Body of pancreas (tissue), 4 donors: ENCODE results near the gene ZNF423.

Experiments used
- POLR2A ChIP-seq, 3 donors: fragments of 450-650 bp; IDR thresholded peaks; one replicate each; pipeline ENCODE4 v1.6.1; 2016; ENCODE audit warnings: antibody characterized with exemption in 3 of 3, mild to moderate bottlenecking in 2 of 3
- TF ChIP-seq, protein P1 (sequence below), 7 experiments: fragments of 450-650 bp in 4 of 7; fragments of 200-600 bp in 3 of 7; sonication (generic) in 3 of 7; IDR thresholded peaks; one replicate each; pipeline ENCODE4 v1.5.1; 2016 to 2019; ENCODE audit warnings: antibody characterized with exemption in 7 of 7

DNA sequence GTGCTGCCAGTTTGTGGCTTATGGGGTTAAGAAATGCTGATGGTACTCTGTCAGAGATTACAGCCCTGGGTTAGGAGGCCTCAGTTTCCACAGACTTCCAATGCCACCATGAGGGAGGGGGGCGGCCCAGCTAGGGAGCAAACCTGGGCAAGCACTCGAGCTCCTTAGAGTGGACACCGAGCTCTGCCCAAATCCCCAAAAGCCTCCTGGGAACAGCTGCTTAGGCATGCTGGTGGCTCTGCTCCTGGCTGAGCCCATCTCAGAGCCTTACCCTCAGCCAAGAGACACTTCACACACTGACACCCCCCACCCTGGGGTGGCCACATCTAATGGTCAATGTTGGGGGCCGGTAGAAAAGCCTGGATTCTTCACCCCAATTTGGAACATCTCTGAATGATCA is 416.2 kb downstream of the ZNF423 start:
- TF ChIP-seq, protein P1, sequence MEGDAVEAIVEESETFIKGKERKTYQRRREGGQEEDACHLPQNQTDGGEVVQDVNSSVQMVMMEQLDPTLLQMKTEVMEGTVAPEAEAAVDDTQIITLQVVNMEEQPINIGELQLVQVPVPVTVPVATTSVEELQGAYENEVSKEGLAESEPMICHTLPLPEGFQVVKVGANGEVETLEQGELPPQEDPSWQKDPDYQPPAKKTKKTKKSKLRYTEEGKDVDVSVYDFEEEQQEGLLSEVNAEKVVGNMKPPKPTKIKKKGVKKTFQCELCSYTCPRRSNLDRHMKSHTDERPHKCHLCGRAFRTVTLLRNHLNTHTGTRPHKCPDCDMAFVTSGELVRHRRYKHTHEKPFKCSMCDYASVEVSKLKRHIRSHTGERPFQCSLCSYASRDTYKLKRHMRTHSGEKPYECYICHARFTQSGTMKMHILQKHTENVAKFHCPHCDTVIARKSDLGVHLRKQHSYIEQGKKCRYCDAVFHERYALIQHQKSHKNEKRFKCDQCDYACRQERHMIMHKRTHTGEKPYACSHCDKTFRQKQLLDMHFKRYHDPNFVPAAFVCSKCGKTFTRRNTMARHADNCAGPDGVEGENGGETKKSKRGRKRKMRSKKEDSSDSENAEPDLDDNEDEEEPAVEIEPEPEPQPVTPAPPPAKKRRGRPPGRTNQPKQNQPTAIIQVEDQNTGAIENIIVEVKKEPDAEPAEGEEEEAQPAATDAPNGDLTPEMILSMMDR (IDR thresholded peaks at IDR 0.05), result no peak
- no peak for TF ChIP-seq POLR2A (IDR thresholded peaks at IDR 0.05)
